COLO668 (cell line): ENCODE data around the gene EFHD1.
A peak's percentile ranks its signal among the peaks of the same experiment; 100 is the strongest.

Experiments used
- DNase-seq: peaks from one replicate; lab custom pipeline; 2025; ENCODE audit not compliant: unreplicated experiment; lab: John Stamatoyannopoulos, UW

The EFHD1 gene, protein sequence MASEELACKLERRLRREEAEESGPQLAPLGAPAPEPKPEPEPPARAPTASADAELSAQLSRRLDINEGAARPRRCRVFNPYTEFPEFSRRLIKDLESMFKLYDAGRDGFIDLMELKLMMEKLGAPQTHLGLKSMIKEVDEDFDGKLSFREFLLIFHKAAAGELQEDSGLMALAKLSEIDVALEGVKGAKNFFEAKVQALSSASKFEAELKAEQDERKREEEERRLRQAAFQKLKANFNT

DNA sequence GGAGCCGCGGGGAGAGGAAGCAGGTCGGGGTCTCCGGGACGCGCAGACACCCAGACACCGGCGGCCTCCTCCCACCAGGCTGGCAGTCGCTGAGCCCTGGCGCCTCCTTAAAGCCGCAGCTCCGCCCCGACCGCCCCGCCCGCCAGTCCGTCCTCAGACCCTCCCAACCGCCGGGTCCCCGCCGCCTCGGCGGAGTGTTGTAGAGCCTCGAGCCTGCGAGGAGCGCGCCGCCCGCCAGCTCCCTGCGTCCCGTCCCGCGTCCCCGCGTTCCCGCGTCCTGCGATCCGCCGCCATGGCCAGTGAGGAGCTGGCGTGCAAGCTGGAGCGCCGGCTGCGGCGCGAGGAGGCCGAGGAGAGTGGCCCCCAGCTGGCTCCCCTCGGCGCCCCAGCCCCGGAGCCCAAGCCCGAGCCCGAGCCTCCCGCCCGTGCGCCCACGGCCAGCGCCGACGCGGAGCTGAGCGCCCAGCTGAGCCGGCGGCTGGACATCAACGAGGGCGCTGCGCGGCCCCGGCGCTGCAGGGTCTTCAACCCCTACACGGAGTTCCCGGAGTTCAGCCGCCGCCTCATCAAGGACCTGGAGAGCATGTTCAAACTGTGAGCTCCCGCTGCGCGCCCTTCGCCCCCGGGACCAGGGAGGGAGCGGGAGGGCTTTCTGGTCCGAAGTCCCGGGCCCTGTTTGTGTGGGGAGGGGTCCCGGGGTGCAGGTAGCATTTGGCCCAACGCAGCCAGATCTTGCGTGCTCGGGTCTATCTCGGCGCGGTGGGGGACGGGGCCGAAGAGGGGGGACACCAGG lies at the start of gene EFHD1:
Gene EFHD1 (plus strand): TSS at position 192 of the 793 bp plus-strand sequence. CDS start 101 bp downstream, at position 293.
- peak; percentile 30 for DNase-seq

DNA sequence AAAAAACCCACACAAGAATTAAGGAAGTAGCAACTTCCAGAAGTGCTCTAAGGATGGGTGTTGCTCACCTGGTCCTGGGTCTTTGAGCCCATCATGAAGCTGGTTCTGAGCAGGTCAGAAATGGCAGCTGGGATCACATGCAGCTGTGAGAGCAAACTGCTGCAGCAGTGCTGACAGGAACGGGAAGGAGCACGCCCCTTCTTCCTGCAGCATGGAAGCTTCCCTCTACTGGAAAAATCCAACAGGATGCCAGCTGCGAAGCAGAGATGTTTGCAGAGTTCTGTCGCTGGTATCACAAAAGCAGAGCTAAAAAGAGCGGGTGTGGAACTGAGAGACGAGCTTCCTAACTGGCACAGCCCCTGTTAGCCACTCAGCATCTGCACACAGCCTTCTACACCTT lies 49.2 kb upstream of the EFHD1 start:
- peak; percentile 3 for DNase-seq

DNA sequence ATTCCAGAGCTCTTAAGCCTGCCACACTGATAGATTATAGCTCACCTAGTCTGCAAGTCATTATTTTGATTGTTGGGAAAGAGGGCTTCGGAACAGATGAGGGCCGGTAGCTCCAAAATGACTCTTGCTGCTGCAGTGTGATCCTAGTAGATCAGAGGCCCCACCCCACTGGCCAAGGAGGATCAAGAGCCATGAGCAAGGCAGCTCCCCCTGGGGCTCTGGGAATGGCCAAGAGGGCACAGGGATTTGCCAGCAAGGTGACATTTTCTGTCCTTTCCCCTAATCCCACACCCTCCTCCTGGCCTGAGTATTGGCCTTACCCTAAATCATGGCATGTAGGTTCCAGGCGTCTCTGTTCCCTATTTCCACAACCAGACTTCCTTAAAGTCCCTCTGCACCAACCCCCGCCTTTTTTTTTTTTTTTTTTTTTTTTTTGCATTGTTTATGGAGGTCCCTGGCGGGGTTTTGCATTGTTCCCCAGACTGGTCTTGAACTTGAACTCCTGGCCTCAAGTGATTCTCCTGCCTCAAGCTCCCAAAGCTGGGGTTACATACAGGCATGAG lies 46.4 kb upstream of the EFHD1 start:
- DNase-seq, result no peak

DNA sequence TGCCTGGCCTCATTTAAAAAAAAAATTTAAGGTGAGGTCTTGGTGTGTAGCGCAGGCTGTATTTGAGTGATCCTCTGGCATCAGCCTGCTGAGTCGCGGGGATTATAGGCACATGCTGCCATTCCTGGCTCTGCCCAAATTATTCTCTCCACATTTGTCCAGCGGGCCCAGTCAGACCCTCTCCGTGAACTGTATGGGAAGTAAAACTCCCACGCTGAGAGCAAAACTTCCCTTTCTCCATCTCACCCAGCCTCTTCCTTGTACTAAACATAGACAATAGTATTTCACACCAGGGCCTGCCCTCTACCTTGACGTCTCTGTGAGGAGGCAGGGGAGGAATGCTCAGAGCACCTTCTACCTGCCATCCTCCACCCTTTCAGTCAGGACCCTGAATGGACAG lies 45.9 kb upstream of the EFHD1 start:
- no peak for DNase-seq

DNA sequence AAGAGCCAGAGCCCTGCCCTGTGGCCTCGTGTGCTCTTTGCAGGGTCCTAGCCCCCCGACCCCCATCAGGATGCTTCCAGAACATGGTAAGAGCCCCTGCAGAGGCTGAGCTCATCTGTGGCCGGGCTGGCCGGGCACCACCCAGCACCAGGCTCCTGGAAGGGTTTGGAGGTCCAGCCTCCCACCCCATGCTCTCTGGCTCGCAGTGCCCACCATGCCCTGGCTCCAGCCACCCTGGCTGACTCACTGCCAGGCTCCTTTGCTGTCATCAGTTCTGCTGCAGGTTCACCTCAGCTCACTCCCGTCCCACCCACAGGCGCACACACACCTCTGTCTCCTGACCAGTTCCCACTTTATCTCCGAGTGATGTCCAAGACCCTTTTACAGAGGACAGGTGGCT lies 45.4 kb upstream of the EFHD1 start:
- no peak for DNase-seq

DNA sequence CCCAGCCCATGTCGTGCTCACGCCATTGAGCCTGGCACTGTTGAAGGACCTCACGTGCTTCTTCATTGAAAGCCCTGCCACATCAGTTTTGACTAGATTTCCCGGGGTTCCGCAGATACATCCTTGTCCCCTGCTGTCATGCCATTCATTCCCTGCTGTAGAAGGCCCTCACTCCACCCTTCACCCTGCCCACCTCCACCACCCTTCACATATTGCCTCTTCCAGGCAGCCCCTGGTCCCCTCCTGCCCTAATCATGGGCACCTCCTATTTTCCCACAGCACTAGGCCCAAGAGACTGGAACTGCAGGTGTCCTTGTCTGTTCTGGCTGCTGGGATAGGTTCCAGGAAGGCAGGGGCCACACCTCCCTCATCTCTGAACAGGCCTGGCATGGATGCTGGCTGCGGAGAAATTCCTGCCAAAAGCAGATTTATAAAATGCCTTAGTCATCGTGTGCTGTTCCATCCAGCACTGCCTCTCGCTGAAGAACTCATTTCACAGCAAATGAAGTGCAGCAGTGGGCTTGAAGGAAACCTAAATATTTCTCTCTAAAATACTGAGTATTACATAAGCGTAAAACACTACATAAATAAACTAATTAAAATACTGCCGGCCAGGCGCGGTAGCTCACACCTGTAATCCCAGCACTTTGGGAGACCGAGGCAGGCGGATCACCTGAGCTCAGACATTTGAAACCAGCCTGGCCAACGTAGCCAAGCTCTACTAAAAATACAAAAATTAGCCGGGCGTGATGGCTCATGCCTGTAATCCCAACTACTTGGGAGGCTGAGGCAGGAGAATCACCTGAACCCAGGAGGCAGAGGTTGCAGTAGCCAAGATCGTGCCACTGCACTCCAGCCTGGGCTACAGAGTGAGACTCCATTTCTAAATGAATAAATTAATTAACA lies 44.5 kb upstream of the EFHD1 start:
- DNase-seq, result no peak

DNA sequence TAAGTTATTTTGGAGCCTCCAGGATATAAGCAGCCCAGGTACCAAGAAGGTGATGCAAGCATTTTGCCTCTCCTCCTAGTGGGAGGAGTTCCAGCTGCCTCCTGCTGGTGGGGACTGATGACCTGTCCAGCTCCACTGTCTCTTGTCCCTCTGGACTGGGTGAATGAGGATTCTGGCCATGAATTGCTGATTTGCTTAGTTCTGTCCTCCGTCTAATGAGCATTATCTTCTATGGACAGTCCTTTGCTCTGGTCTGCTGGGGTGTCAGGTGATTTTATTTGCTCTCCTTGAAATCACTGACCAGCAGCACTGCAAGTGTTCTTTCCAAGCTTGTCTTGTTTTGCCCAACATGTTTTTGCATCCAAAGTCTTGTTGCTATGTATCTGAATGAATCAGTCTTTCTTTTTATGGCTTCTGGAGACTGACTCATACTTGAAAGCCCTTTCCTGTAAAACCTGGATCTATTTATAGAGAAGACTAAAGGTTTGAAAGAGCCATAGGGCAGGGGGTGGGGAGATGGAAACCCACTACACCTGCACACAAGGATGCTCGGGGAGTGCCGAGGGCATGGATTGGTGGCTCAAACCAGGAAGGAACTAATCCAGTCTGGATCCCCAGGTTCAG lies 40.5 kb upstream of the EFHD1 start:
- DNase-seq, result peak; percentile 32

DNA sequence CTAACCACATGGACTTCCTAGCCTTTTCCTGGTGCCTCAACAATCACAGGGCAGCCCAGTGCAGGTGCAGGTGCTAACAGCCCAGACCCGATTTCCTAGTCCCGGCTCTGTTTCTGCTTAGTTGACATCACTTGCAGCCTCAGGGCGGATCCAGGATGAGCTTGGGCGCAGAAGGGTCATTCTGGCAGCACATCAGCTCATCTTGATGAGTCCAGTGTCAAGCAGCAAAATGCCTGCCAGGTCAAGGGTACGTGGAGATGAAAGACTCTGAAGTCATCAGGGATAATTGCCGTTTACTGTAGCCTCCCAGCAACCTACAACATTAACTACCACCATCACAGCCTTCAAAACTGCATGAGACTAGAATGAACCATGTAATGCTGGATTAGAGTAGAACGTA lies 39.4 kb upstream of the EFHD1 start:
- DNase-seq, result no peak

DNA sequence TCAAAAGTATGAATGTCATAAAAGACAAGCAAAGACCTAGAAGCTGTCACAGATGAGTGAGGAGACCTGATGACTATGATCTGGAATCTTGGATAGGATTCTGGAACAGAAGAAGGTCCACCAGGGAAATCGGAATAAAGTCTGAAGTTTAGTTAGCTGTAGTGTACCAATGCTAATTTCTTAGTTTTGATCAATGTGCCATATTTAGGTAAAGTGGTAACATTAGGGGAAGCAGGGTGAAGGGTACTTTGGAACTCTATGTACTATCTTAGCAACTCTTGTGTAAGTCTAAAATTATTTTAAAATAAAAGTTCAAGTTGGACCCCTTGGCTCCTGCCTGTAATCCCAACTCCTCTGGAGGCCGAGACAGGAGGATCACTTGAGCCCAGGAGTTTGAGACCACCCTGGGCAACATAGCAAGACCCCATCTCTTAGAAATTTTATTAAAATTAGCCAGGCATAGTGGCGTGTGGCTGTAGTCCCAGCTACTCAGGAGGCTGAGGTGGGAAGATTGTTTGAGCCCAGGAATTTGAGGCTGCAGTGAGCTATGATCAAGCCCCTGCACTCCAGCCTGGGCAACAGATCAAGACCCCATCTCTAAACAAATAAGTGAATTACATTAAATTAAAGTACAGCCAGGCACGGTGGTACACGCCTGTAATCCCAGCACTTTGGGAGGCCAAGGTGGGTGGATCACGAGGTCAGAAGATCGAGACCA lies 35.9 kb upstream of the EFHD1 start:
- no peak for DNase-seq

DNA sequence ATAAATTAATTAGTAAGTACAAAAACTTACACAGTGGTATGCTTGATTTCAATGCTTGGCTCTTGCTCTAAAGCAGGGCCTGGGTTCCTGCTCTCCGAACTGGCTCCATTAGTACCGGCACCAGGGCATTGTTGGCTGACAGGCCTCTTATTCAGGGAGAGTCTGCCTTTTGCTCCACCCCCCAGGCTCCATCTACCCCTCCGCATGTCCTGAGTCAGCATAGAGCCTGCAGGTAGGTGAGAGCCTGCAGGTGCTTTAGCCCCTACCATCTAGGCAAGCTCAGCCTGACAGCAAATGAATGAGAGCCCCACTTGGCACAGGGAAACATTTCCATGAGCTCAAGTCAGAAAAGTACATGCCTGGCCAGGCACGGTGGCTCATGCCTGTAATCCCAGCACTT lies 35.1 kb upstream of the EFHD1 start:
- DNase-seq, result no peak

DNA sequence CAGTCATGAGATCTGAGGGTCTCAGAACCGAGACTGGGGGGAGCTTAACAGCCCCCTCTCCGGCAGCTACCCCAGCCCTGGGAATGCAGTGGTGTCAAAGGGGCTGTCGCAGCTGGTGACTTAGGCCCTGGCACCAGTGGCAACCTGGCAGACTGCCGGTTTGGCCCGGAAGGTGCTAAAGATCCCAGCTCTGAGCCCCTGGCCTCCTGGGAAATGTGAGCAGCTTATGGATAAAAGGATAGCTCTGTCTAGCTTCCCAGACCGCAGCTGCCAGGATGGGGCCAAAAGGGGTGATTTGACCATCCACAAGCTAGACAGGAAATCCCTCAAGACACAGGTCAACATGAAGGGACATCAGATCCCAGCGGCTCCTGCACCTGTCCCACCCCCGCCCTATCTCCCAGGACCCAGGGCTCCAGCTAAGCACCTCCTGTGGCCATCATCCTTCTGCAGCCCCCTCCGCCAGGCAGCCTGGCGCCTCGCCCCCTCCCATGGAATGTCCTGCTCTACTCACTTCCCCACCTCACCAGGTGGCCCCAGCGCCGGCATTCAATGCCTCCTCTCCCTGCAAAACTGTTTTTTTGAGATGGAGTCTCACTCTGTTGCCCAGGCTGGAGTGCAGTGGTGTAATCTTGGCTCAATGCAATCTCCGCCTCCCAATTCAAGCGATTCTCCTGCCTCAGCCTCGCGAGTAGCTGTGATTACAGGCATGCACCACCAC lies 33.2 kb upstream of the EFHD1 start:
- no peak for DNase-seq

DNA sequence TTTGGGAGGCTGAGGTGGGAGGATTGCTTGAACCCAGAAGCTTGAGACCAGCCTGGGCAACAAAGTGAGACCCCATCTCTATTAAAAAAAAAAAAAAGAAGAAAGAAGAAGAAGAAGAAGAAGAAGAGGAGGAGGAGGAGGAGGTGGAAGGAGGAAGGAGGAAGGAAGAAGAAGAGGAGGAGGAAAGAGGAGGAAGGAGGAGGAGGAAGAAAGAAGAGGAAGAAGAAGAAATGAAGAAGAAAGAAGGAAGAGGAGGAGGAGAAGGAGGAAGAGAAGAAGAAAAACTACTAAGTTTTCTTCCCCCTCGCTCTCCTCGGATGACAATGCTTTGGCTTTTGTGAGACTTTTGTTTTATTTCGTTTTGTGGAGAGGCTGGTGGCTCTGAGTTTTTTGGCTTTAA lies 30.1 kb upstream of the EFHD1 start:
- DNase-seq, result no peak

DNA sequence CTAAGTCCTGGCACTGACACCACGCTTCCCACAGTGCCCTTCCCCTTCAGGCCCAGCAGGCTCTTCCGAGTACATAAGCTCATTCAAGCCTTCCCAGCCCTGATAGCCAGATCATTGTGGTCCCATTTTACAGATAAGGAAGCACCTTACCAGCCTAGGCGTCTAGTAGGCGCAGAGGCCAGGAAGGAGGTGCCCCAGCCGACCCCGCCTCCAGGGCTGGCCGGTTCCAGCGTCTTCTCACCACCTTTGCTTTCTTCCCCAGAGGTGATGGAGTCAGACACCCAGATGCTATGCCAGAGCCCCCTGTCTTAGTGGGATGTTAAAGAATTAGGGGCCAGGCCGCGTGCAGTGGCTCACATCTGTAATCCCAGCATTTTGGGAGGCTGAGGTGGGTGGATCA lies 28.9 kb upstream of the EFHD1 start:
- no peak for DNase-seq

DNA sequence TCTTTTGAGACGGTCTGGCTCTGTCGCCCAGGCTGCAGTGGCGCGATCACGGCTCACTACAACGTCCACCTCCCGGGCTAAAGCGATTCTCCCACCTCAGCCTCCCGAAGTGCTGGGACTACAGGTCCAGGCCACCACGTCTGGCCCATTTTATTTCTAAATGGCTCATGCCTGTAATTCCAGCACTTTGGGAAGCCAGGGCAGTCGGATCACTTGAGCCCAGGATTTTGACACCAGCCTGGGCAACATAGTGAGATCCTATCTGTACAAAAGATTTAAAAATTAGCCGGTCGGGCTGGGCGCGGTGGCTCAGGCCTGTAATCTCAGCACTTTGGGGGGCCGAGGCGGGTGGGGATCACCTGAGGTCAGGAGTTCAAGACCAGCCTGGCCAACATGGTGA lies 26.4 kb upstream of the EFHD1 start:
- no peak for DNase-seq

DNA sequence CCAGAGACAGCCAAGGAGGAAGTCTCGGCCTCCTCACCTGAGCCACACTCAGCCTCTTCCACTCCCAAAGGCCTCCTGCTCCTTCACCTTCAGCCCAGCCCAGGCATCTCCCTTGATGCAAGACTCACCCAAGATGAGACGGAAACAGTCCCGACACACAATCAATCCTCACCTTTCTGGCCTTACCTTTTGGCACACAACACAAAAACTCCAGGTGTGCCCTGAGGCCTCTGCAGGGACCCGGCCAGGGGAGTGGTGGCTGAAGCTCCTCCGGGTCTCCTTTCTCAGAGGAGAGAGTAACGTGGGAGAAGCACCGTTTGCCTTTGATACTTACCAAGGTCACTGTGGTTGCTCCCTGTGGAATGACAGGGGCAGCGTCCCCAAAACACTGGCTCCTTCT lies 23.8 kb upstream of the EFHD1 start:
- DNase-seq, result no peak

DNA sequence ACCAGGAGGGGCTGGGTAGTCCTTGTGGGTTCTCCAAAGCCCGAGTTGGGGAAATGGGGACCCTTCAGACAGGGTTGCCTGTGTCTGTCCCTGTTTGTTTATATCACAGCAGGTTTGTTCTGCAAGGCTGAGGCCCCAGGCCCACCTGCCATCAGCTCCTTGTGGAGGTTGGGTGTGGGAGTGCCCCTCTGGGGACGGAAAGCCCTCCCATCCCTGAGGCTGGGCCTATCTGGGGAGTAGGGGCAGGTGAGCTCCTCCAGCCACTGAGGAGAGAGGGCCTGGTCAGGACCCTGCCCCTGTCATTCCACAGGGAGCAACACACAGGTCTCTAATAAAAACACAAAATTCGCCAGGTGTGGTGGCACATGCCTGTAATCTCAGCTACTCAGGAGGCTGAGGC lies 23.3 kb upstream of the EFHD1 start:
- DNase-seq, result no peak

DNA sequence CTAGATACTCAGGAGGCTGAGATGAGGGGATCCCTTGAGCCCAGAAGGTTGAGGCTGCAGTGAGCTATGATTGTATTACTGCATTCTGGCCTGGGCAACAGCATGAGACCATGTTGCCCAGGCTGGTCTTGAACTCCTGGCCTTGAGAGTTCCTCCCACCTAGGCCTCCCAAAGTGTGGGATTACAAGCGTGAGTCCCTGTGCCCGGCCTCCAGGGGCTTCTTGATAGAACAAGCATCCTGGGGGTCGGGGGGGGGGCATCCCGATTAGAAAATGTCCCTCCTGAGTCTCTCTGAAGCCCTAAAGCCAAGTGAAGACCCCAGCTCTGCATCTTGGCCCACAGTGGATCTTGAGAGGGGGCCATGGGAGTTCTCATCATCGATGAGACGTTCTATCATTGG lies 22.3 kb upstream of the EFHD1 start:
- no peak for DNase-seq

DNA sequence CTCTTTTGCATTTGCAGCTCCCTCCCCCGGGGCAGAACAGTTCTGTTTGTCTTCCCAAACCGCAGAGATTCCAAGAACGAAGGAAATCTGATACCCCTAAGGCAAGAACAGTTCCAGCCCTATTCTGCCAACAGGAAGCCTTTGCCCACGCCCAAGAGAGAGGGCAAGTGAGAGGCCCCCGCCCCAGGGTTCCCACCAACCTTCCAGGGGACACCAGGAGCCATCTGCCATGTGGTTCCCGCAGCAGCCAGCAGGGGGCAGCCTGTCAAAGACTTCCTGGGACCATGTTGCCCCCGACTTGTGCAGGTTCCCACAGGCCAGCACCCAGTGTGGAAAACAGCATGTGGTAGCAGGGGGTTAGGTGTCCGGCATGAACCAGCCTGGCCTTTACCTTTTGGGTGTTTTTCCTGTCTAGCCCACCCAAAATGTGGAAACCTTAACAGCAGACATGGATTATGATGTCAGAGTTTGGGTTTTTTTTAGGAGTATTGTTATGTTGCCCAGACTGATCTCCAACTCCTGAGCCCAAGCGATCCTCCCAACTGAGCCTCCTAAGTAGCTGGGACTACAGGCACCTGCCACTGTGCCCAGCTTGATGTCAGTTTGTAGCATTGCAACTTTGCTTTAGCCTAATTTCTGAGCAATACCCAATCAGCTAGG lies 21.7 kb upstream of the EFHD1 start:
- peak; percentile 55 for DNase-seq

DNA sequence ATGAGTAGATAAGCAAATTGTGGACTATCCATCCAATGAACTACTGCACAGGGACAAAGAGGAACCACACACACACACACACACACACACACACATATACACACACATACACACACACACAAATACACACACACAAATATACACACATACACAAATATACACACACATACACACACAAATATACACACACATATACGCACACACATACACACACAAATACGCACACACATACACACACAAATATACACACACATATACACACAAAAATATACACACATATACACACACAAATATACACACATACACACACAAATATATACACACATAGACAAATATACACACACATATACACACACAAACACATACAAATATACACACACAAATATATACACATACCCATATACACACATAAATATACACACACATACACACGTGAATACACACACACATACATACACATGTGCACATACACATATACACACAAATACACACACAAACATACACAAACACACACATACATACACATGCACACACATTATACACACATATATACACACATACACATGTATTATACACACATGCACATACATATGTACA lies 19.8 kb upstream of the EFHD1 start:
- DNase-seq, result no peak
